HFFc6 (cell line): ENCODE results near the gene MLKL. TPM values are rescaled to one million over a fixed set of nuclear protein-coding genes. Genes with fewer than 3 reads are reported as not detected.

Source experiments
- DNase-seq: peaks from one replicate; pipeline ENCODE4 v3.0.0-alpha.2; 2018
- H3K27ac Mint-ChIP-seq: 2 replicates; pipeline ENCODE4 v1.8.0; 2020; ENCODE audit warnings: mild to moderate bottlenecking, mixed read lengths
- H3K27me3 Mint-ChIP-seq: 2 replicates; pipeline ENCODE4 v1.8.0; 2021; ENCODE audit warnings: mild to moderate bottlenecking, moderate library complexity, mixed read lengths; ENCODE audit not compliant: insufficient read depth
- H3K36me3 Mint-ChIP-seq: 2 replicates; pipeline ENCODE4 v1.8.0; 2021; ENCODE audit warnings: low read depth, mixed read lengths
- H3K4me1 Mint-ChIP-seq: 2 replicates; pipeline ENCODE4 v1.8.0; 2020; ENCODE audit warnings: low read depth, mixed read lengths
- H3K4me3 Mint-ChIP-seq: 2 replicates; pipeline ENCODE4 v1.8.0; 2020; ENCODE audit warnings: mild to moderate bottlenecking, moderate library complexity, mixed read lengths
- H3K9me3 Mint-ChIP-seq: 2 replicates; pipeline ENCODE4 v1.8.0; 2020; ENCODE audit warnings: mild to moderate bottlenecking, mixed read lengths
- CTCF ChIP-seq: fragments of 200-600 bp; sonication (generic); IDR thresholded peaks from 2 replicates; pipeline ENCODE4 v1.5.0; 2021; ENCODE audit warnings: antibody characterized with exemption, mild to moderate bottlenecking
- total RNA-seq, 6 experiments: library from RNA; stranded (reverse); fragmentation: NEBNext Ultra II Directional; extraction: Animal tissue kit (Norgen Biotek cat#: 25700); gene quantifications; 2 replicates in 1 of 6; 3 replicates in 5 of 6; pipeline ENCODE4 v1.2.3, GENCODE V29; 2021

The MLKL gene
- total RNA-seq, 6 experiments from 2014 or later = 10.2 to 14.8 (median 11.4) TPM

DNA sequence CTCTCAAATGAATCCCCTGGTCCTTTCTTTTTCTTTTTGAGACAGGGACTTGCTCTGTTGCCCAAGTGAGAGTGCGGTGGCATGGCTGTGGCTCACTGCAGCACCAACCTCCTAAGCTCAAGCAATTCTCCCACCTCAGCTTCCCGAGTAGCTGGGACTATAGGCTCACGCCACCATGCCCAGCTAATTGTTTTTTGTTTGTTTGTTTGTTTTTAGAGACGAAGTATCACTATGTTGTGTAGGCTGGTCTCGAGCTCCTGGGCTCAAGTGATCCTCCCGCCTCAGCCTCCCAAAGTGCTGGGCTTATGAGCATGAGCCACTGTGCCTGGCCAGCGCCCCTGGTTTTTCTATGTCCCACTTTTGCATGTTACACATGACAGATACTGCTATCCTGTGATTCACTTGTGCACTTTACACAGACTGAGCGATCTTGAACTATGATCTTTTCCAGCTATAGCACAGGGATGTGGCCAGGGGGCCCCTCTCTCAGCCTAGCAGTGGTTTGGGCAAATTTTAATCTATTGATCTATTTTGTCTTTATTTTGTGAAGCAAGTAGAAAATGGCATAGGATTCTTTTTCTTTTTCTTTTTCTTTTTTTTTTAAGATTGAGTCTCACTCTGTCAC, 31.3 kb upstream of the MLKL start:
- DNase-seq = no peak
- peaks cover 14% of the 10 kb centered on the region for H3K4me1 Mint-ChIP-seq
- TF ChIP-seq CTCF = no peak
- peaks cover 5% of the 10 kb centered on the region; the same call in 1 of the 2 replicates for H3K9me3 Mint-ChIP-seq
- H3K36me3 Mint-ChIP-seq = no peaks in the 10 kb centered on the region
- H3K4me3 Mint-ChIP-seq = no peak overlapping the region
- H3K27me3 Mint-ChIP-seq = peaks cover 15% of the 10 kb centered on the region
- H3K27ac Mint-ChIP-seq = no peak overlapping the region

- Mint-ChIP-seq H3K4me3 (no peak overlapping the region), H3K36me3 (peaks cover 5% of the 10 kb centered on the region; the same call in 1 of the 2 replicates), H3K9me3 (peaks cover 11% of the 10 kb centered on the region), H3K27me3 (peaks cover 15% of the 10 kb centered on the region), H3K4me1 (peaks cover 8% of the 10 kb centered on the region), H3K27ac (no peak overlapping the region)
- TF ChIP-seq CTCF = no peak
- DNase-seq = no peak
Observed at GRCh38 chr16:74729783-74730683, 29.4 kb upstream of the MLKL start.

GRCh38 chr16:74727903-74728302, 27.2 kb upstream of the MLKL start:
- no peak overlapping the region for H3K27ac Mint-ChIP-seq
- no peak for DNase-seq
- peaks cover 5% of the 10 kb centered on the region; the same call in 1 of the 2 replicates for H3K36me3 Mint-ChIP-seq
- peaks cover 11% of the 10 kb centered on the region for H3K9me3 Mint-ChIP-seq
- peaks cover 18% of the 10 kb centered on the region for H3K27me3 Mint-ChIP-seq
- no peak overlapping the region for H3K4me3 Mint-ChIP-seq
- peaks cover 18% of the 10 kb centered on the region for H3K4me1 Mint-ChIP-seq
- no peak for TF ChIP-seq CTCF

DNA sequence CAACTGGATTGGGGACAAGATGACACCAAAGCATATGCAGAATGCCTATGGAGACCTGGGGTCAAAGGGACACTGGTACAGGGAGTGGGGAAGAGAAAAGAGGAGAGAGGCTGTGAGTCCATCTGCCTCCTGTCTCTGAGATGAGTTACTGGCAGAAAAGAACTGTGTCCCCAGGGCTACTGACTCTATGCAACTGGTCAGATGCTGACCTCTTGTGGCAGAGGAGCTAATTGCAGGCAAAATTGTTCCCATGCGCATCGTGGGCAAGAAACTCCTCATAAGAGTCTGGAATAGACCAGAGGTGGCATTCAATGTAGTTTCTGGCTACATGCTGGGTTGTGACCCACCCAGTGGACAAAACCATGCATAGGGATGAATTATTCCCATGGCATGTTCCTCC, 26.1 kb upstream of the MLKL start:
- Mint-ChIP-seq H3K27ac (no peak overlapping the region), H3K9me3 (peaks cover 11% of the 10 kb centered on the region), H3K27me3 (peaks cover 12% of the 10 kb centered on the region), H3K4me1 (peaks cover 18% of the 10 kb centered on the region), H3K4me3 (no peak overlapping the region), H3K36me3 (peaks cover 5% of the 10 kb centered on the region; the same call in 1 of the 2 replicates)
- no peak for DNase-seq
- TF ChIP-seq CTCF = peak; percentile 75

DNA sequence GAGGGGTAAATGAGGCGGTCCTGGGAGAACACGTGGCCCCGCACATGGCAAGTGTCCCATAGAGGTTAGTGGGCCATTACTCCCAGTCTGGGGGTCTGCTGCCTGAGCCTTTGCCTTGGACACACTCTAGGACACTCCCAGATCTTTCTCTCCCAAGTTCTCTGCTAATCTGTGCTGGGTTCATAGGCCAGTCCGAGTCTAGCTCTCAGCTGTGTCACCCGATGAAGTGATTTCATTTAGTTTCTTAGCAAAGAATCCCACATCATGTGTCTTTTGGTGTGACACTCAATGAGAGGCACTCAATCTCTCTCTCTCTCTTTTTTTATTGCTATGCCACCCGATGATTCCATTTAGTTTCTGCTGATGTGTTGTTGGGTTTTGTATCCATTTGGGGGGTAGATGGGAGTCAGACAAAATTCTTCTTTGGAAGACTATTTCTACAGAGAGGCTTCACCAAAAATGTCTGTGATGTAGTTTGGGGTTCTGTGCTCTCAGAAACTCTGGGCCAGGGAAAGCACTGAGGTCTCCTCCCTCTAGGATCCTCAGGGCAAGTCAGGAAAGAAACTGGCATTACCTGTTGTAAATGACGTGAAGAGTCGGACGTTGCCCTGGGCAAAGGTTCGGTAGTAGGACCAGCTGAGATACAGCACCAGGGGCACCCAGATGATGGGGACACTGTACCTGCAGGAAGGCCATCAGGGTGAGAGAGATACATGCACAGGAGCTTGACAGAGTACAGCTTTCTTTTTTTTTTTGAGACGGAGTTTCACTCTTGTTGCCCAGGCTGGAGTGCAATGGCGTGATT, 25.2 kb upstream of the MLKL start:
- peaks cover 18% of the 10 kb centered on the region for H3K27me3 Mint-ChIP-seq
- peaks cover 11% of the 10 kb centered on the region for H3K9me3 Mint-ChIP-seq
- no peak for TF ChIP-seq CTCF
- no peak overlapping the region for H3K4me3 Mint-ChIP-seq
- H3K4me1 Mint-ChIP-seq = peaks cover 18% of the 10 kb centered on the region
- DNase-seq = no peak
- H3K36me3 Mint-ChIP-seq = peaks cover 5% of the 10 kb centered on the region; the same call in 1 of the 2 replicates
- no peak overlapping the region for H3K27ac Mint-ChIP-seq
